Mesendoderm (in vitro differentiated cells): ENCODE results near the gene SPDYE16.
"Not testable (repeated sequence)": the region's sequence is repeated elsewhere in the genome, so short reads cannot be mapped to it uniquely, and the experiment has no call there.

Experiments used
- DNase-seq: peaks from one replicate; pipeline ENCODE4 v3.0.0; 2013
- H2AK5ac ChIP-seq: 2 replicates; pipeline ENCODE4 v1.6.1; 2013; ENCODE audit warnings: low read length, inconsistent platforms
- H2BK120ac ChIP-seq: 2 replicates; pipeline ENCODE4 v1.6.1; 2013; ENCODE audit warnings: low read depth, mild to moderate bottlenecking, low read length, moderate library complexity, mixed read lengths
- H2BK15ac ChIP-seq: replicated peaks from 2 replicates; pipeline ENCODE4 v1.6.1; 2013; ENCODE audit warnings: low read depth, mild to moderate bottlenecking, moderate library complexity
- H2BK5ac ChIP-seq: 2 replicates; pipeline ENCODE4 v1.6.1; 2013; ENCODE audit warnings: low read length, inconsistent platforms
- H3K18ac ChIP-seq: 2 replicates; pipeline ENCODE4 v1.6.1; 2013; ENCODE audit warnings: mild to moderate bottlenecking, low read length, mixed read lengths
- H3K23ac ChIP-seq: one replicate; pipeline ENCODE4 v1.6.1; 2013; ENCODE audit warnings: low read length
- H3K27ac ChIP-seq: 2 replicates; pipeline ENCODE4 v1.5.1; 2013; ENCODE audit warnings: low read depth, mild to moderate bottlenecking, inconsistent platforms, low read length, moderate library complexity
- H3K27me3 ChIP-seq: 2 replicates; pipeline ENCODE4 v1.6.1; 2013; ENCODE audit warnings: low read length, control low read depth, mild to moderate bottlenecking, inconsistent platforms; ENCODE audit not compliant: insufficient read depth, poor library complexity
- H3K36me3 ChIP-seq: 2 replicates; pipeline ENCODE4 v1.6.1; 2013; ENCODE audit warnings: low read length, inconsistent platforms; ENCODE audit not compliant: control insufficient read depth, insufficient read depth
- H3K4ac ChIP-seq: one replicate; pipeline ENCODE4 v1.6.1; 2013; ENCODE audit warnings: low read depth, mild to moderate bottlenecking, low read length, moderate library complexity
- H3K4me1 ChIP-seq: 2 replicates; pipeline ENCODE4 v1.6.1; 2013; ENCODE audit warnings: low read depth, low read length, inconsistent platforms; ENCODE audit not compliant: control insufficient read depth
- H3K4me2 ChIP-seq: 2 replicates; pipeline ENCODE4 v1.6.1; 2013; ENCODE audit warnings: low read length
- H3K4me3 ChIP-seq: 2 replicates; pipeline ENCODE4 v1.5.1; 2013; ENCODE audit warnings: mild to moderate bottlenecking, low read length
- H3K56ac ChIP-seq: one replicate; pipeline ENCODE4 v1.6.1; 2013; ENCODE audit warnings: low read length
- H3K79me1 ChIP-seq: 2 replicates; pipeline ENCODE4 v1.6.1; 2013; ENCODE audit warnings: low read length, inconsistent platforms
- H3K79me2 ChIP-seq: 2 replicates; pipeline ENCODE4 v1.6.1; 2013; ENCODE audit warnings: mild to moderate bottlenecking, low read length; ENCODE audit not compliant: control insufficient read depth, insufficient read depth
- H3K9ac ChIP-seq: 2 replicates; pipeline ENCODE4 v1.6.1; 2013; ENCODE audit warnings: low read length, inconsistent platforms
- H4K5ac ChIP-seq: one replicate; pipeline ENCODE4 v1.6.1; 2013; ENCODE audit warnings: low read length
- H4K8ac ChIP-seq: one replicate; pipeline ENCODE4 v1.6.1; 2013; ENCODE audit warnings: low read depth, mild to moderate bottlenecking, control low read depth, low read length, moderate library complexity
- WGBS: extraction: QIAGEN DNeasy Blood & Tissue Kit; methylation state at CpG from one replicate; pipeline ENCODE4 v1.1.7; 2013; ENCODE audit warnings: low lambda C conversion rate, missing lambda C conversion rate; ENCODE audit not compliant: insufficient coverage; ENCODE audit errors: extremely low coverage; 5-methylcytosine and 5-hydroxymethylcytosine counted together

The SPDYE16 gene

GRCh38 chr7:76509931-76510877 is 32.9 kb downstream of the SPDYE16 start, which contains the start of gene UPK3B:
Gene UPK3B, plus strand, starts transcription at chr7:76510552. Its CDS starts 101 bp downstream, at chr7:76510653.
- Histone ChIP-seq H3K4ac (no peak within 1 kb of the TSS), H2AK5ac (no peak within 1 kb of the TSS), H3K9ac (no peak within 1 kb of the TSS), H3K27me3 (no peaks in the 10 kb centered on the region), H4K5ac (no peak within 1 kb of the TSS), H2BK120ac (no peak within 1 kb of the TSS), H3K27ac (no peak within 1 kb of the TSS), H3K56ac (peak within 1 kb of the TSS; percentile 25), H3K4me3 (no peak within 1 kb of the TSS), H2BK5ac (no peak within 1 kb of the TSS), H4K8ac (no peak within 1 kb of the TSS), H2BK15ac (no peak within 1 kb of the TSS), H3K36me3 (peaks cover 1% of the 10 kb centered on the region), H3K79me2 (no peaks in the 10 kb centered on the region), H3K18ac (no peak within 1 kb of the TSS), H3K4me2 (no peak within 1 kb of the TSS), H3K79me1 (no peaks in the 10 kb centered on the region), H3K4me1 (peaks cover 2% of the 10 kb centered on the region), H3K23ac (no peak within 1 kb of the TSS)
- peak; percentile 84 for DNase-seq
- no CpG with 5 or more reads among the region's 20 CpGs for WGBS

GRCh38 chr7:76507723-76508406 is 35.2 kb downstream of the SPDYE16 start:
- no peak overlapping the region for H4K8ac ChIP-seq
- H2BK120ac ChIP-seq, result no peak overlapping the region
- WGBS, result 100% methylated on average over 2 of the region's 11 CpGs
- no peak overlapping the region for H3K4me3 ChIP-seq
- H2BK5ac ChIP-seq, result no peak overlapping the region
- H3K18ac ChIP-seq, result no peak overlapping the region
- no peak overlapping the region for H3K27ac ChIP-seq
- no peak overlapping the region for H3K4ac ChIP-seq
- no peaks in the 10 kb centered on the region for H3K79me2 ChIP-seq
- no peak overlapping the region for H2BK15ac ChIP-seq
- H4K5ac ChIP-seq, result no peak overlapping the region
- H3K79me1 ChIP-seq, result no peaks in the 10 kb centered on the region
- H3K23ac ChIP-seq, result no peak overlapping the region
- H3K27me3 ChIP-seq, result no peaks in the 10 kb centered on the region
- peaks cover 2% of the 10 kb centered on the region for H3K4me1 ChIP-seq
- no peak for DNase-seq
- H2AK5ac ChIP-seq, result no peak overlapping the region
- H3K9ac ChIP-seq, result no peak overlapping the region
- H3K56ac ChIP-seq, result no peak overlapping the region
- H3K36me3 ChIP-seq, result peaks cover 1% of the 10 kb centered on the region
- no peak overlapping the region for H3K4me2 ChIP-seq

- H2AK5ac ChIP-seq, H2BK15ac ChIP-seq, H4K5ac ChIP-seq, H3K18ac ChIP-seq, H3K4me2 ChIP-seq, H3K4me3 ChIP-seq, DNase-seq, H3K36me3 ChIP-seq, H3K4ac ChIP-seq, H2BK5ac ChIP-seq, H3K27ac ChIP-seq, H3K79me2 ChIP-seq, H3K23ac ChIP-seq, H3K56ac ChIP-seq, H3K4me1 ChIP-seq, H3K79me1 ChIP-seq, H4K8ac ChIP-seq, H3K9ac ChIP-seq, H3K27me3 ChIP-seq, H2BK120ac ChIP-seq: not testable (repeated sequence)
- WGBS, result no CpG with 5 or more reads among the region's 8 CpGs
Observed at GRCh38 chr7:76506643-76507042, 36.5 kb downstream of the SPDYE16 start.

- H3K4ac ChIP-seq, result no peak overlapping the region
- no CpG with 5 or more reads among the region's 5 CpGs for WGBS
- H3K4me1 ChIP-seq, result peaks cover 2% of the 10 kb centered on the region
- no peak overlapping the region for H2BK120ac ChIP-seq
- no peak overlapping the region for H2AK5ac ChIP-seq
- H4K8ac ChIP-seq, result no peak overlapping the region
- H3K18ac ChIP-seq, result no peak overlapping the region
- no peak overlapping the region for H3K4me3 ChIP-seq
- no peak overlapping the region for H2BK15ac ChIP-seq
- H3K9ac ChIP-seq, result no peak overlapping the region
- no peaks in the 10 kb centered on the region for H3K79me2 ChIP-seq
- H3K27ac ChIP-seq, result no peak overlapping the region
- no peak for DNase-seq
- H3K36me3 ChIP-seq, result peaks cover 1% of the 10 kb centered on the region
- no peak overlapping the region for H4K5ac ChIP-seq
- no peak overlapping the region for H3K4me2 ChIP-seq
- no peak overlapping the region for H3K23ac ChIP-seq
- no peak overlapping the region for H3K56ac ChIP-seq
- H3K79me1 ChIP-seq, result no peaks in the 10 kb centered on the region
- no peaks in the 10 kb centered on the region for H3K27me3 ChIP-seq
- no peak overlapping the region for H2BK5ac ChIP-seq
Observed at GRCh38 chr7:76506081-76506440, 37.0 kb downstream of the SPDYE16 start.

- Histone ChIP-seq H3K27ac (no peak overlapping the region), H3K27me3 (no peaks in the 10 kb centered on the region), H3K36me3 (peaks cover 1% of the 10 kb centered on the region), H4K8ac (no peak overlapping the region), H3K79me1 (no peaks in the 10 kb centered on the region), H2AK5ac (no peak overlapping the region), H3K4me3 (no peak overlapping the region), H2BK15ac (no peak overlapping the region), H3K9ac (no peak overlapping the region), H3K56ac (no peak overlapping the region), H2BK5ac (no peak overlapping the region), H3K23ac (no peak overlapping the region), H3K4me1 (peaks cover 2% of the 10 kb centered on the region), H3K4ac (no peak overlapping the region), H3K18ac (no peak overlapping the region), H2BK120ac (no peak overlapping the region), H3K4me2 (no peak overlapping the region), H3K79me2 (no peaks in the 10 kb centered on the region), H4K5ac (no peak overlapping the region)
- WGBS, result no CpG with 5 or more reads among the region's 32 CpGs
- DNase-seq, result no peak
Observed at GRCh38 chr7:76505168-76506080, 37.7 kb downstream of the SPDYE16 start.
